Muscle layer of colon (tissue), 2 donors: ENCODE measurements around the gene FIS1.

Experiments used
- H3K27ac ChIP-seq: one replicate; pipeline ENCODE4 v1.7.0; 2013; ENCODE audit warnings: low read depth, mild to moderate bottlenecking, low read length, moderate library complexity
- H3K27me3 ChIP-seq, 2 donors: one replicate each; pipeline ENCODE4 v1.7.0; 2013; ENCODE audit warnings: low read length in 2 of 2, mild to moderate bottlenecking in 2 of 2; ENCODE audit not compliant: insufficient read depth in 2 of 2, control insufficient read depth in 1 of 2
- H3K36me3 ChIP-seq: one replicate; pipeline ENCODE4 v1.7.0; 2013; ENCODE audit warnings: mild to moderate bottlenecking, low read length; ENCODE audit not compliant: insufficient read depth
- H3K4me1 ChIP-seq: one replicate; pipeline ENCODE4 v1.7.0; 2013; ENCODE audit warnings: mild to moderate bottlenecking, low read length; ENCODE audit not compliant: insufficient read depth
- H3K4me3 ChIP-seq, 2 donors: one replicate each; pipeline ENCODE4 v1.7.0; 2013; ENCODE audit warnings: low read length in 2 of 2, low read depth in 1 of 2, mild to moderate bottlenecking in 1 of 2, moderate library complexity in 1 of 2
- H3K9ac ChIP-seq: one replicate; pipeline ENCODE4 v1.7.0; 2013; ENCODE audit warnings: low read length
- H3K9me3 ChIP-seq: one replicate; pipeline ENCODE4 v1.7.0; 2013; ENCODE audit warnings: mild to moderate bottlenecking, low read length
- donor health status: abdominal sarcoma.
- donor health status: Adenocarcinoma of cecum.

The FIS1 gene

GRCh38 chr7:101225650-101226049 lies 19.2 kb downstream of the FIS1 start:
- no peak overlapping the region for H3K9ac ChIP-seq
- no peak overlapping the region for H3K27ac ChIP-seq
- peaks cover 29% of the 10 kb centered on the region for H3K36me3 ChIP-seq
- H3K27me3 ChIP-seq = no peaks in the 10 kb centered on the region
- no peak overlapping the region for H3K4me3 ChIP-seq
- H3K4me1 ChIP-seq = no peaks in the 10 kb centered on the region
- no peaks in the 10 kb centered on the region for H3K9me3 ChIP-seq

DNA sequence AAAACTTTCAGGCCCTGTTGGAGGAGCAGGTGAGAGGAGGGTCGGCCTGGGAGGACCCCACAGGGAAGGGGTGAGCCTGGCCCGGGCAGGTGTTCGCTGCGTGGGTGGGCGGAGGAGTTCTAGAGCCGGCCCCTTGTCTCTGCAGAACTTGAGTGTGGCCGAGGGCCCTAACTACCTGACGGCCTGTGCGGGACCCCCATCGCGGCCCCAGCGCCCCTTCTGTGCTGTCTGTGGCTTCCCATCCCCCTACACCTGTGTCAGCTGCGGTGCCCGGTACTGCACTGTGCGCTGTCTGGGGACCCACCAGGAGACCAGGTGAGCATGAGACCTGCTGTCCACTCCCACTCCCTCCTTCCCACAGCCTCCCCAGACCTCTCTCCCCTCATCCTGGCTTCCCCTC lies 21.4 kb downstream of the FIS1 start:
- peaks cover 28% of the 10 kb centered on the region for H3K36me3 ChIP-seq
- H3K27ac ChIP-seq = no peak overlapping the region
- H3K9ac ChIP-seq = no peak overlapping the region
- no peak overlapping the region for H3K4me3 ChIP-seq
- H3K27me3 ChIP-seq = no peaks in the 10 kb centered on the region
- H3K9me3 ChIP-seq = no peaks in the 10 kb centered on the region
- H3K4me1 ChIP-seq = peaks cover 8% of the 10 kb centered on the region

DNA sequence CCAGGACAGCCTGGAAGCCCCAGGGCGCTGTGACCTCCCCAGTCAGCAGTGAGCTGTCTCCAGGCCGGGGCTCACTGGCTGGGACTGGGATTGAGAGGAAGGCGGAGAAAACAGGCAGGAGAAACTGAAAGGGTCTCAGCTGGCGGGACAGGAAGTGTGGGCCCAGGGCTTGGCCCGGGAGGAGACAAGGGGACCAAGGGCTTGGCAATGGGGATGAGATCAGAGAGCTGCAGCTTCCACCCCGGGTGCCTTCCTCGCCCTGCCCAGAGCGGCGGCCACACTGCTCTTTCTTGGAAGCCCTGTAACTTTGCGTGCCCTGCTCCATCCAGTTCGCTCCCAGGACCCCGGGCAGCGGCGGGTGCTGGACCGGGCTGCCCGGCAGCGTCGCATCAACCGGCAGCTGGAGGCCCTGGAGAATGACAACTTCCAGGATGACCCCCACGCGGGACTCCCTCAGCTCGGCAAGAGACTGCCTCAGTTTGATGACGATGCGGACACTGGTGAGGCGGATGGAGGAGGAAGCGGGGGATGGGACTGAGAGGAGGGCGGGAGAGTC lies 22.5 kb downstream of the FIS1 start:
- H3K4me3 ChIP-seq = no peak overlapping the region
- H3K27me3 ChIP-seq = no peaks in the 10 kb centered on the region
- H3K9me3 ChIP-seq = no peaks in the 10 kb centered on the region
- H3K4me1 ChIP-seq = peaks cover 10% of the 10 kb centered on the region
- H3K27ac ChIP-seq = no peak overlapping the region
- H3K36me3 ChIP-seq = peaks cover 22% of the 10 kb centered on the region
- no peak overlapping the region for H3K9ac ChIP-seq

DNA sequence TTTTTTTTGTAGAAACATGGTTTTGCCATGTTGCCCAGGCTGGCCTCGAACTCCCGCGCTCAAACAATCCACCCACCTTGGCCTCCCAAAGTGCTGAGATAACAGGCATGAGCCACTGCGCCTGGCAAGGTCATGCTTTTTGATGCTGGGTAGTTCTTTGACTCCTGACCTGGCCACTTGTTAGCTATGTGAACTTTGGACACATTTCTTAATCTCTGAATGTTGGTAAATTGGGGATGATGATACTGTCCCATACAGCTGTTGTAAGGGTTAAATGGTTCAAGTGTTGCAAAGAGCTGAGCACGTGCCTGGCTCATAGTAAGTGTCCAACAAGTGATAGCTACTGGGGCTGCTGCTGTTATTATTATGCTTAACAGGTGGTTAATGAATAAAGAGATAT lies 24.6 kb downstream of the FIS1 start:
- no peaks in the 10 kb centered on the region for H3K9me3 ChIP-seq
- H3K4me1 ChIP-seq = peaks cover 20% of the 10 kb centered on the region
- H3K4me3 ChIP-seq = no peak overlapping the region
- no peaks in the 10 kb centered on the region for H3K27me3 ChIP-seq
- H3K36me3 ChIP-seq = peaks cover 21% of the 10 kb centered on the region
- H3K27ac ChIP-seq = no peak overlapping the region
- no peak overlapping the region for H3K9ac ChIP-seq

GRCh38 chr7:101218236-101219125 lies 26.4 kb downstream of the FIS1 start:
- H3K9me3 ChIP-seq = no peaks in the 10 kb centered on the region

GRCh38 chr7:101217388-101218235 lies 27.3 kb downstream of the FIS1 start, which contains the start of the genes PLOD3 and ZNHIT1:
TSS of gene PLOD3 (minus strand) at chr7:101217581. CDS start at chr7:101217274, 307 bp downstream.
TSS of gene ZNHIT1 (plus strand) at chr7:101218165. CDS start at chr7:101218196, 31 bp downstream.
- Histone ChIP-seq H3K4me3 (peak within 1 kb of the TSS; percentile 91 to 99), H3K27ac (peak within 1 kb of the TSS; percentile 95), H3K27me3 (no peaks in the 10 kb centered on the region), H3K9me3 (no peaks in the 10 kb centered on the region), H3K9ac (peak within 1 kb of the TSS; percentile 75), H3K36me3 (peaks cover 16% of the 10 kb centered on the region), H3K4me1 (peaks cover 24% of the 10 kb centered on the region)

More at GRCh38 chr7:101218236-101219125, 26.4 kb downstream of the FIS1 start:
- H3K4me3 ChIP-seq = peak overlapping the region; percentile 91 to 99
- peak overlapping the region; percentile 63 for H3K27ac ChIP-seq
- H3K9ac ChIP-seq = peak overlapping the region; percentile 75
- no peaks in the 10 kb centered on the region for H3K27me3 ChIP-seq
- peaks cover 24% of the 10 kb centered on the region for H3K4me1 ChIP-seq
- peaks cover 18% of the 10 kb centered on the region for H3K36me3 ChIP-seq

DNA sequence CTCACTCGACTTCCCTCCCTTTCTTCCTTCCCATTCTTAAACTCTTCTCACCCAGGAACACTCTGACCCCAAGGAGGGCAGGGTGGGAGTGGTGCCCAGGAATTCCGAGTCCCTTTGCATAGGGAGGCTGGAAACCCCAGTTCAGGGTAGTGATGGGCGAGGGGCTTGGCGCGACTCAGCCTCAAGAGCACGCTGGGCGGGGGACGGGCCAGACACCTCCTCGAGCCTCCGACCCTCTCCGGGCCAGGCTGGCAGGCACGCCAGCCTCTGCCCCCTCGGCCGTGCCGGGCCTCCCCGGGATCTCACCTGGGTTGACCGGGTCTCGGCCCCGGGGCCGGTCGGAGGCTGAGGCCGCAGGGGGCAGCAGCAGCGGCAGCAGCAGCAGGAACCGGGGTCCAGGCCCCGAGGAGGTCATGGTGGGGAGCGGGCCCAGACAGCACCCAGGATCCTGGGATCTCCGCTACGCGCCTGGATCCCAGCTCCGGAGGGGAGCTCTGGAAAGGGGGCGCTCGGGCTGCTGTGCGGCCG lies 28.0 kb downstream of the FIS1 start:
- Histone ChIP-seq H3K4me1 (peaks cover 24% of the 10 kb centered on the region), H3K36me3 (peaks cover 18% of the 10 kb centered on the region), H3K9me3 (no peaks in the 10 kb centered on the region), H3K4me3 (peak overlapping the region; percentile 91 to 99), H3K27me3 (no peaks in the 10 kb centered on the region), H3K27ac (peak overlapping the region; percentile 95), H3K9ac (peak overlapping the region; percentile 53)

DNA sequence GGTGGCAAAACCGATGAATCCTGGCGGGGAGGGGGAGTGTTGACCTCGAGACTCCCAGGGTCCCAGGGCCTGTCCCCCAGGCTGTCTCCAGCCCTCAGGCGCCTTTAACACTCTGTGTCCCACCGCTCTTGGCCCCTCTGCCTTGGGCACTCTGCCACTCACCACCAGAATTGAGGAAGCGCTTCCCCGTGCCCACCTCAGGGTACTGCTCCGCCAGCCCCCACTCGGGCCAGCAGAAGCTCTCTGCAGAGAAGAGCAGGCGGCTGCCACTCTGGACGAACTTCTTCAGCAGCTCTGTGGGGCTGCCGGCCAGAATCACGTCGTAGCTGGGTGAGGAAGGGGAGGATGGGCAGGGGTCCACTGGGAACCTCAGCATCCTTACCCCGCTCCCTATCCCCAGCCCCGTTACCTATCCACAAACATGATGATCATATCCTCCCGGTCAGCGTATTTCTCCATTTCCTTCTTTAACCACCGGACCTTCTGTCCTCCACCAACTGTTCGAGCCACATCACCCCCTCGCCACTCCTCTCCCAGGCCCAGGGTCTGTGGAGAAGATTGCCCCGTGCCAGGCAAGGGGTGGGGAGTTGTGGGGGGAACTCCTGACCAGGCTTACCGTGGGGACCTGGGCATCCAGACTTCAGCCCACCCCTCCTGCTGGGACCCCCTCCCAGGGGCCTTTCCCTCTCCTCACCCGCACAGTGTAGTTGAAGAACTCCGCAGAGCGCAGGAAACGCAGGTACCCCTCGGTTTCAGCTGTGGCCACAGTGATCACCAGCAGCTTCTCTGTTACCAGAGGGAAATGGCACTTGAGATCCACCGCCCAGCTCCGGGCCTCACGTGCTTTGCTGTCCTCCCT lies 28.7 kb downstream of the FIS1 start:
- H3K9me3 ChIP-seq = no peaks in the 10 kb centered on the region
- H3K4me3 ChIP-seq = peak overlapping the region; percentile 91 to 99
- H3K4me1 ChIP-seq = peaks cover 24% of the 10 kb centered on the region
- H3K9ac ChIP-seq = peak overlapping the region; percentile 53
- H3K27ac ChIP-seq = peak overlapping the region; percentile 95
- H3K27me3 ChIP-seq = no peaks in the 10 kb centered on the region
- peaks cover 25% of the 10 kb centered on the region for H3K36me3 ChIP-seq

- H3K27me3 ChIP-seq = no peaks in the 10 kb centered on the region
- no peak overlapping the region for H3K9ac ChIP-seq
- no peaks in the 10 kb centered on the region for H3K9me3 ChIP-seq
- peaks cover 44% of the 10 kb centered on the region for H3K36me3 ChIP-seq
- H3K27ac ChIP-seq = no peak overlapping the region
- peaks cover 14% of the 10 kb centered on the region for H3K4me1 ChIP-seq
- no peak overlapping the region for H3K4me3 ChIP-seq
These were observed 32.9 kb downstream of the FIS1 start for GRCh38 chr7:101212014-101212413.

- Histone ChIP-seq H3K27me3 (no peaks in the 10 kb centered on the region), H3K36me3 (peaks cover 44% of the 10 kb centered on the region), H3K4me3 (no peak overlapping the region), H3K27ac (no peak overlapping the region), H3K9ac (no peak overlapping the region), H3K9me3 (no peaks in the 10 kb centered on the region), H3K4me1 (peaks cover 11% of the 10 kb centered on the region)
These were observed 33.4 kb downstream of the FIS1 start for GRCh38 chr7:101211501-101211900.
